NOMO-1 treated with DMSO at 0.1 percent for 48 hours (cell line): ENCODE data around the gene GSTM5.
"Not testable (repeated sequence)": the region's sequence is repeated elsewhere in the genome, so short reads cannot be mapped to it uniquely, and the experiment has no call there.

Source experiments
- DNase-seq: peaks from one replicate; lab custom pipeline; 2025; ENCODE audit not compliant: unreplicated experiment; lab: John Stamatoyannopoulos, UW

The GSTM5 gene

GRCh38 chr1:109695138-109695537 is 16.9 kb upstream of the GSTM5 start:
- DNase-seq, result not testable (repeated sequence)

- no peak for DNase-seq
These were observed 15.0 kb upstream of the GSTM5 start for GRCh38 chr1:109697066-109697465.

GRCh38 chr1:109697861-109698260 is 14.2 kb upstream of the GSTM5 start:
- not testable (repeated sequence) for DNase-seq

GRCh38 chr1:109702940-109703339 is 9.1 kb upstream of the GSTM5 start:
- DNase-seq, result not testable (repeated sequence)

- DNase-seq, result no peak
These were observed 7.9 kb upstream of the GSTM5 start for GRCh38 chr1:109704173-109704572.

- DNase-seq, result no peak
These were observed 6.6 kb upstream of the GSTM5 start for GRCh38 chr1:109705411-109705810.

- DNase-seq, result not testable (repeated sequence)
These were observed 3.1 kb upstream of the GSTM5 start for GRCh38 chr1:109708949-109709348.

- not testable (repeated sequence) for DNase-seq
These were observed 2.2 kb upstream of the GSTM5 start for GRCh38 chr1:109709822-109710221.

GRCh38 chr1:109712321-109712864 is 342 bp downstream of the GSTM5 start:
- DNase-seq, result no peak

GRCh38 chr1:109713636-109714035 is 1.6 kb downstream of the GSTM5 start:
- DNase-seq, result no peak

GRCh38 chr1:109714661-109715372 is 2.8 kb downstream of the GSTM5 start:
- no peak for DNase-seq

- DNase-seq, result no peak
These were observed 4.1 kb downstream of the GSTM5 start for GRCh38 chr1:109716121-109716520.

- DNase-seq, result no peak
These were observed 4.6 kb downstream of the GSTM5 start for GRCh38 chr1:109716570-109717090.

GRCh38 chr1:109717729-109718128 is 5.7 kb downstream of the GSTM5 start:
- DNase-seq, result no peak

GRCh38 chr1:109718495-109718894 is 6.4 kb downstream of the GSTM5 start:
- DNase-seq, result no peak

- peak; percentile 2 for DNase-seq
These were observed 7.3 kb downstream of the GSTM5 start for GRCh38 chr1:109719337-109719837.

GRCh38 chr1:109721042-109721441 is 9.0 kb downstream of the GSTM5 start:
- DNase-seq, result no peak

- DNase-seq, result no peak
These were observed 9.9 kb downstream of the GSTM5 start for GRCh38 chr1:109721971-109722370.

- DNase-seq, result no peak
These were observed 11.0 kb downstream of the GSTM5 start for GRCh38 chr1:109722908-109723691.

- DNase-seq, result no peak
These were observed 12.9 kb downstream of the GSTM5 start for GRCh38 chr1:109724933-109725332.

GRCh38 chr1:109725510-109725909 is 13.5 kb downstream of the GSTM5 start:
- no peak for DNase-seq

- no peak for DNase-seq
These were observed 14.0 kb downstream of the GSTM5 start for GRCh38 chr1:109726007-109726406.
